ENCODE data around the gene GRM5.

The GRM5 gene

DNA sequence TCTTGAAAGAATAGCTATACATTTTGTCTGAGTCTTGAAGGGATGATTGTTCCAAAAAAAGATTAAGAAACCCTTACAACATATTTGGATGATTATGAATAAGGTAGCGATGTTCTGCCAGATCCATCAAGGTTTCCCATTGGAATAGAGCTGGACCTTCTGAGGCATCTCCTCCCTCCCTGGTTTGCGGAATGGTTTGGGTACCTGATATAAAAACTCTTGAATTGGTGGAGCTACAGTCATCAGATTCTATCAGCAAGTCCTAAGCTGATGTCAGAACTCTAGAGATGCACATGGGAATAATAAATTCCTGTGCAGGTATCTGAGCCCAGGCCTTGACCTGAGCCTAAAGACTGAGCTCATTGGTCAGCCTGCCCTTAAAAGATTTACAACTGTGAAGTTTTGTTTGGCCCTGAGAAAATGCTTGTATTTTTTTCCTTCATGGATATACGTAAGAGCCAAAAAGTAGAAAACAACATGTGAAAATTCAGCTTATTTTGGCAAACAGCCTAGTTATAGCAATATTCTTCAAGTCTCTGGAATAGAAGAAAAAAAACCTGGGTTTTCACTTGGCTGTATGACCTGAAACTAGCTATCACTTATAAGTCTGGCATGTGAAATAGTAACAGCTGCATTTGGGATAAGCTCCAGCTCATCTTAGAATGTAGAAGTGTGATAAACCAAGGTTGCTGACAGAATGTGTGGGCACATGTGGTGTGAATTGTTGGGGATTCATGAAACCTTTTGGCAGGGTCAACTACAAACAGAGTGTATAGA lies 462.5 kb downstream of the GRM5 start:
- no peak for TF ChIP-seq POLR2A (IDR thresholded peaks at IDR 0.05; ENCODE audit: low read depth, low read length)
- DNase-seq (ENCODE audit: insufficient read length, low spot score) (no peak), FAIRE-seq (no peak)

DNA sequence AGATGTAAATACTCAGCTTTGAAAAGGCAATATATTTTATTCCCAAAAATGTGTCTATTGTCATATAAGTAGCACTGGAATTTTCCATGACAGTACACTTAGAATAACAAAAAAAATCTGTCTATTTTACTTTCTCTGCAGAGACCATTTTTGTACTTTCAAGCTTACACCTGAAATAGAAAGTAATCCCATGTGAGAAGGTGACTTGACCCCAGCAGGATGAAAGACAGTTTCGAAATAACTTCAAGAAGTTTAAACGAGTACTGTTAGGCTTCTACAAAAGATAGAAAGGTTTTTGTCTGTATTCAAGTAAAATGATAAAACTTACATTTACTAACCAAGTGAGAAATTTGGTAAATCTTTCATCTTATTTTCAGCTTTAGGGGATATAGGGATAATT lies 468.4 kb downstream of the GRM5 start:
- TF ChIP-seq POLR2A (IDR thresholded peaks at IDR 0.05; ENCODE audit: low read depth, low read length): no peak
- FAIRE-seq (no peak), DNase-seq (ENCODE audit: insufficient read length, low spot score) (no peak)

- TF ChIP-seq POLR2A (IDR thresholded peaks at IDR 0.05; ENCODE audit: low read depth, low read length): no peak
- FAIRE-seq: no peak
- no peak for DNase-seq (ENCODE audit: insufficient read length, low spot score)
Measured at GRCh38 chr11:88596786-88597185, 469.0 kb downstream of the GRM5 start.

GRCh38 chr11:88594274-88594950 lies 471.4 kb downstream of the GRM5 start:
- FAIRE-seq (no peak), DNase-seq (ENCODE audit: insufficient read length, low spot score) (no peak)
- no peak for TF ChIP-seq POLR2A (IDR thresholded peaks at IDR 0.05; ENCODE audit: low read depth, low read length)

DNA sequence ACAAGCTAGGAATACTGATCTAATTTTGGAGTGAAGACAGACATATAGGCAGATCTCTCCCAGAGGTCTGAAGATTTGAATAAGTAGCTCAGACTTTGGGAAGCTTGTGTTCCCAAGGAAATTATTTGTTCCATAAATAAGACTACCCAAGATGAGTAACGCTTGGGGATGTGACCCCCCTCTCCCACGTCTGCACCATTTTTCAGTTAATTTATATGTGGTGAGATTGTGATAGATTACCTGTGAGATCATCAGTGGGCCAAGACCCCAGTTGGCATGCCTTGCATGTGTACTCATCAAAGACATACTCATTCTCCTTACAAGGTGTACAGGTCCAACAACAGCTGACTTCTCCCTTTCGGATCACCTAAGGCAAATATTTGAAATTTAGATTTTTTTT lies 475.4 kb downstream of the GRM5 start:
- DNase-seq (ENCODE audit: insufficient read length, low spot score) (no peak), FAIRE-seq (no peak)
- TF ChIP-seq POLR2A (IDR thresholded peaks at IDR 0.05; ENCODE audit: low read depth, low read length): no peak

DNA sequence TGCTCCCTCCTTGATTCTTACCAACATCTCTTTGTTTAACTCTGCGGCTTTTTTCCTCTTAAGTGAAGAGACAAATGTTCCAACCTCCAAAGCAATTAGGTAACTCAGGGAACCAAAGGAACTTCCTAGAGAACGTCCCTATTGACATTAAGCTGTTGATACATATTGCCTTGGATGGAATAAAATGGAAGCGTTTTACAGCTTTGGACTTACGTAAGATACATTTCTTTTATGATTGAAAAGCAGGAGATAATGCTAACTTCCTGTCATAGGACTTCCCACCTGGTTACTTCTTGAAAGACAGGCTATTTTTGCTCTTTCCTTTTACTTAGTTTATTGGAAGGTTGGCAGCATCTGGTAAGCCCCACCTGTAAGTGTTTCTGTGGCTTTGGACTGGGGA lies 482.5 kb downstream of the GRM5 start:
- no peak for DNase-seq (ENCODE audit: insufficient read length, low spot score)
- TF ChIP-seq POLR2A (IDR thresholded peaks at IDR 0.05; ENCODE audit: low read depth, low read length): no peak
- no peak for FAIRE-seq

DNA sequence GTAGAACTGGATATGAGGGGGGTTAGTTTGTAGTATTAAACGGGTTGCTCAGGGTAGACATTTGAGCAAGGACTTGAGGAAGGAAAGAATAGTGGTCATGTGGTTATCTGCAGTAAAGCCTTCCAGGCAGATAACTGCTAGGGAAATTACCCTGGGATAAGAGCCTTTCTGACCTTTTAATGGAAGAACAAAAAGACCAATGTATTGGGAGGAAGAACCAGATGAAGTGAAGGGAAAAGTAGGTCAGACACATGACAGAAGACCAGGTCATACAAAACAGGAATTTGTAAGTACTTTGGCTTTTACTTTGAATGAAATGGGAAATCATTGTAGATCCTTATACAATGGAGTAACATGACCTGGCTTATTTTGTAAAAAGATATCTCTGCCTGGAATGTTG lies 486.3 kb downstream of the GRM5 start:
- FAIRE-seq: no peak
- no peak for TF ChIP-seq POLR2A (IDR thresholded peaks at IDR 0.05; ENCODE audit: low read depth, low read length)

GRCh38 chr11:88576741-88577140 lies 489.0 kb downstream of the GRM5 start:
- TF ChIP-seq POLR2A (IDR thresholded peaks at IDR 0.05; ENCODE audit: low read depth, low read length): no peak
- FAIRE-seq (no peak), DNase-seq (ENCODE audit: insufficient read length, low spot score) (no peak)

More for the DNA sequence above, 486.3 kb downstream of the GRM5 start:
- no peak for DNase-seq (ENCODE audit: insufficient read length, low spot score)

GRCh38 chr11:88575916-88576315 lies 489.9 kb downstream of the GRM5 start:
- no peak for TF ChIP-seq POLR2A (IDR thresholded peaks at IDR 0.05; ENCODE audit: low read depth, low read length)
- FAIRE-seq (no peak), DNase-seq (ENCODE audit: insufficient read length, low spot score) (no peak)

GRCh38 chr11:88569342-88569741 lies 496.4 kb downstream of the GRM5 start:
- no peak for TF ChIP-seq POLR2A (IDR thresholded peaks at IDR 0.05; ENCODE audit: low read depth, low read length)
- FAIRE-seq (no peak), DNase-seq (ENCODE audit: insufficient read length, low spot score) (no peak)

DNA sequence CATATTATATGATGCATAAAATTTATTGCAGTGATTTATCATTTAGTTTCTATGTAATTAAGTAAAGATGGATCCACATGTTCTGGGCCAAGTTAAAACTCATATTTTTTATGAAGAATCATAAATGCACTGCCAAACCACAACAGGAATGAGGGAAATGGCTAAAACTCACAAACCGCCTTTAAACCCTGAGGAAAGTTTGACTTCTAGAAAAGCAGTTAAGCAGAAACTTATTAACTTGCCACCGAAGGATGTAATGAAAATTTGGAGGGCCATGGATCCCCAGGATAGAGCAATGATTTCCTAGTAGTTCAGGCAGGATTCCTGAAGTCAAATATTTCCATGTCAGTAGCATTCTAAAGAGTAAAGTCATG lies 510.0 kb downstream of the GRM5 start:
- FAIRE-seq (no peak), DNase-seq (ENCODE audit: insufficient read length, low spot score) (no peak)
- no peak for TF ChIP-seq POLR2A (IDR thresholded peaks at IDR 0.05; ENCODE audit: low read depth, low read length)

- peak; percentile 9 for DNase-seq (ENCODE audit: insufficient read length, low spot score)
- FAIRE-seq: peak; percentile 81
- no peak for TF ChIP-seq POLR2A (IDR thresholded peaks at IDR 0.05; ENCODE audit: low read depth, low read length)
Measured at GRCh38 chr11:88555018-88555828, 510.6 kb downstream of the GRM5 start.

GRCh38 chr11:88553204-88553603 lies 512.6 kb downstream of the GRM5 start:
- no peak for DNase-seq (ENCODE audit: insufficient read length, low spot score)
- no peak for TF ChIP-seq POLR2A (IDR thresholded peaks at IDR 0.05; ENCODE audit: low read depth, low read length)
- FAIRE-seq: no peak

DNA sequence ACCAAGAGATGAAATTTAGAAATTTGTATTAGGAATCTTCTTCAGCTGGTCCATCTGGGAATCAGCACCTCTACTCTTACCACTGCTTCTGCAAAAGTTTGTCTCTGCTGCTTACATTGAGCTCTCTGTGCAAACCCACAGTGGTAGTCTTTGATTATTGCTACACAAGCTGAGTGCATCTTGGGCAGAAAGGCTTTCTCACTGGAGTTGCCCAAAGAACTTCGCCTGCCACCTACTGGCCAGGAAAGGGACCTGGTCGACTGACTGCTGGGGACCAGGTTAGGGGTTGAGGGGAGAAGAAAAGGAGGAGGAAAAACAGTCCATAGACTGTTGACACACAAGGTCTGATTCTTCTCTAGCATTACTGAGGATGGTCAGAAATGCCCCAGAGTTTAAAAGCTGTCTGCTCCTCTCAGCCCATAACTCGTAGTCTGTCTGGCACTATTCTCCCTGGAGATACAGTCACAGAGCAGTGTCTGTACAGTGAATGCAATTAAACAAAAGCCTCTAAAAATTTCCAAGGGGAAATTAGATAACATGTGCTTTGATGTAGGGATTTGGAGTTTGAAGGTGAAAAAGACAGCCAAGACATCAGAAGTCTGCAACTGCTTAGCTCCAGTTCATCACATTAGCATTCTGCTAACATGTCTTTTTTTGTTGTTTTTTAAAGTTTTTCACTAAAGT lies 513.3 kb downstream of the GRM5 start:
- FAIRE-seq: peak; percentile 79
- no peak for DNase-seq (ENCODE audit: insufficient read length, low spot score)
- TF ChIP-seq POLR2A (IDR thresholded peaks at IDR 0.05; ENCODE audit: low read depth, low read length): no peak
